Cerebellar nuclear complex (tissue), 1 donor: ENCODE results near the gene XPA.
"Not testable (repeated sequence)": the region's sequence is repeated elsewhere in the genome, so short reads cannot be mapped to it uniquely, and the experiment has no call there.

Source experiments
- DNase-seq, 2 experiments: peaks; one replicate each; lab custom pipeline; 2025; lab: John Stamatoyannopoulos, UW

XPA gene

GRCh38 chr9:97703437-97704344 is 6.6 kb upstream of the XPA start:
- DNase-seq: no peak

- DNase-seq: not testable (repeated sequence)
Observed at GRCh38 chr9:97699824-97700223, 2.7 kb upstream of the XPA start.

- not testable (repeated sequence) for DNase-seq
Observed at GRCh38 chr9:97699281-97699680, 2.1 kb upstream of the XPA start.

GRCh38 chr9:97698865-97699264 is 1.7 kb upstream of the XPA start:
- DNase-seq: no peak

GRCh38 chr9:97697837-97698236 is 697 bp upstream of the XPA start:
- no peak for DNase-seq

- no peak for DNase-seq
Observed at GRCh38 chr9:97695995-97696802, 941 bp downstream of the XPA start.

GRCh38 chr9:97695390-97695789 is 1.8 kb downstream of the XPA start:
- no peak for DNase-seq

- DNase-seq: no peak
Observed at GRCh38 chr9:97694769-97695168, 2.4 kb downstream of the XPA start.

- DNase-seq: no peak
Observed at GRCh38 chr9:97689401-97690180, 7.5 kb downstream of the XPA start.

GRCh38 chr9:97688654-97689053 is 8.5 kb downstream of the XPA start:
- DNase-seq: no peak

- DNase-seq: no peak
Observed at GRCh38 chr9:97682242-97682641, 14.9 kb downstream of the XPA start.

GRCh38 chr9:97675655-97676054 is 21.5 kb downstream of the XPA start:
- no peak for DNase-seq

GRCh38 chr9:97673922-97674321 is 23.2 kb downstream of the XPA start:
- no peak for DNase-seq

GRCh38 chr9:97672403-97672802 is 24.7 kb downstream of the XPA start:
- DNase-seq: no peak

GRCh38 chr9:97670586-97670985 is 26.6 kb downstream of the XPA start:
- no peak for DNase-seq

- no peak for DNase-seq
Observed at GRCh38 chr9:97668485-97668884, 28.7 kb downstream of the XPA start.

GRCh38 chr9:97666907-97667686 is 30.0 kb downstream of the XPA start:
- DNase-seq: no peak

GRCh38 chr9:97665742-97666141 is 31.4 kb downstream of the XPA start:
- no peak for DNase-seq

GRCh38 chr9:97660847-97661246 is 36.3 kb downstream of the XPA start:
- no peak for DNase-seq

- DNase-seq: no peak
Observed at GRCh38 chr9:97660340-97660739, 36.8 kb downstream of the XPA start.

GRCh38 chr9:97659771-97660170 is 37.4 kb downstream of the XPA start:
- no peak for DNase-seq
